Heart left ventricle (tissue), 13 donors: ENCODE measurements around the gene LOXL4.

Source experiments
- POLR2A ChIP-seq, 2 donors: fragments of 450-650 bp; IDR thresholded peaks; one replicate each; pipeline ENCODE4 v1.6.1; 2017; ENCODE audit warnings: antibody characterized with exemption in 2 of 2, mild to moderate bottlenecking in 2 of 2, moderate library complexity in 2 of 2
- TF ChIP-seq, protein P1 (sequence below), 12 donors: fragments of 200-600 bp; sonication (generic) in 4 of 12; IDR thresholded peaks; one replicate each; pipeline versions ENCODE4 v1.5.0 to v1.8.0; 2018 to 2022; ENCODE audit warnings: antibody characterized with exemption in 12 of 12, mild to moderate bottlenecking in 5 of 12
- donor health status: ischemic (EF 13 %, LVEDD 7.1; RV severe dilation, severe dysfunction).
- donor health status: DM: no; HTN: yes; CAD: no.
- donor health status: DM: no; HTN: no; CAD: no.
- donor health status: ischemic (EF 25% LVEDD 6.9; RV normal size, moderate dysfunction).
- donor health status: ischemic (EF 25% LVEDD 5.7; RV mildly dilated, moderate dysfunction).
- donor health status: ischemic (EF 35%, LVEDD 5.7; RV mildly dilated, moderate dysfunction).
- donor health status: nonischemic (EF 11% LVEDD 7.7; RV severe dilation, severe dysfunction).
- donor health status: DM: yes; HTN: yes; CAD: no.
- donor health status: PGD.
- donor health status: ischemic (EF 29% LVEDD 5.4; RV normal size, mild dysfunction).
- donor health status: nonischemic (EF 23%, LVEDD 6.1; RV moderate dilation, normal function).

DNA sequence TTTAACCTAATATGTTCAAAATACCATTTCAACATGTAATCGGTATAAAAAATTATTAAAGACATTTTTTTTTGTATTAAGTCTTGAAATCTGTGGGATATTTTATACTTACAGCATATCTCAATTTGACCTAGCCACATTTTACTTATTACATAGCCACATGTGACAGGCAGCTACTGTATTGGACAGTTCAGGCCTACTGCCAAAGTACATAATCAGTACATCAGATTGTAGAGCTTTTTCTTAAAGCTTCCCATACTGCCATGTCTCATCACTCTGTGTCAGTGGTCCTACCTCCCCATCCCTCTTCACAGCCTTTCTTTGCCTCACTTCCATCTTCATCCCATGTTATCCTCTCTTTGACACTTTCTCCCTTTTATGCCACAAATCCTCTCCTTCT lies 43.0 kb downstream of the LOXL4 start:
- TF ChIP-seq, protein P1, sequence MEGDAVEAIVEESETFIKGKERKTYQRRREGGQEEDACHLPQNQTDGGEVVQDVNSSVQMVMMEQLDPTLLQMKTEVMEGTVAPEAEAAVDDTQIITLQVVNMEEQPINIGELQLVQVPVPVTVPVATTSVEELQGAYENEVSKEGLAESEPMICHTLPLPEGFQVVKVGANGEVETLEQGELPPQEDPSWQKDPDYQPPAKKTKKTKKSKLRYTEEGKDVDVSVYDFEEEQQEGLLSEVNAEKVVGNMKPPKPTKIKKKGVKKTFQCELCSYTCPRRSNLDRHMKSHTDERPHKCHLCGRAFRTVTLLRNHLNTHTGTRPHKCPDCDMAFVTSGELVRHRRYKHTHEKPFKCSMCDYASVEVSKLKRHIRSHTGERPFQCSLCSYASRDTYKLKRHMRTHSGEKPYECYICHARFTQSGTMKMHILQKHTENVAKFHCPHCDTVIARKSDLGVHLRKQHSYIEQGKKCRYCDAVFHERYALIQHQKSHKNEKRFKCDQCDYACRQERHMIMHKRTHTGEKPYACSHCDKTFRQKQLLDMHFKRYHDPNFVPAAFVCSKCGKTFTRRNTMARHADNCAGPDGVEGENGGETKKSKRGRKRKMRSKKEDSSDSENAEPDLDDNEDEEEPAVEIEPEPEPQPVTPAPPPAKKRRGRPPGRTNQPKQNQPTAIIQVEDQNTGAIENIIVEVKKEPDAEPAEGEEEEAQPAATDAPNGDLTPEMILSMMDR (IDR thresholded peaks at IDR 0.05), result no peak
- TF ChIP-seq POLR2A (IDR thresholded peaks at IDR 0.05), result no peak
